Hair follicle dermal papilla cell (primary cell): ENCODE data around the gene SRP68. TPM values are rescaled to one million over a fixed set of nuclear protein-coding genes. Genes with fewer than 3 reads are reported as not detected.

Source experiments
- small RNA-seq: library from RNA; depleted of rRNA; stranded (forward); fragments of <200 nt; gene quantifications from one replicate; pipeline ENCODE3, GENCODE V24; 2012
- total RNA-seq: library from RNA; depleted of rRNA; stranded (reverse); fragments of >200 nt; gene quantifications from 2 replicates; pipeline ENCODE4 v1.2.3, GENCODE V29; 2012

Gene SRP68
- 29.2 and 31.0 TPM in 2 replicates for total RNA-seq

DNA sequence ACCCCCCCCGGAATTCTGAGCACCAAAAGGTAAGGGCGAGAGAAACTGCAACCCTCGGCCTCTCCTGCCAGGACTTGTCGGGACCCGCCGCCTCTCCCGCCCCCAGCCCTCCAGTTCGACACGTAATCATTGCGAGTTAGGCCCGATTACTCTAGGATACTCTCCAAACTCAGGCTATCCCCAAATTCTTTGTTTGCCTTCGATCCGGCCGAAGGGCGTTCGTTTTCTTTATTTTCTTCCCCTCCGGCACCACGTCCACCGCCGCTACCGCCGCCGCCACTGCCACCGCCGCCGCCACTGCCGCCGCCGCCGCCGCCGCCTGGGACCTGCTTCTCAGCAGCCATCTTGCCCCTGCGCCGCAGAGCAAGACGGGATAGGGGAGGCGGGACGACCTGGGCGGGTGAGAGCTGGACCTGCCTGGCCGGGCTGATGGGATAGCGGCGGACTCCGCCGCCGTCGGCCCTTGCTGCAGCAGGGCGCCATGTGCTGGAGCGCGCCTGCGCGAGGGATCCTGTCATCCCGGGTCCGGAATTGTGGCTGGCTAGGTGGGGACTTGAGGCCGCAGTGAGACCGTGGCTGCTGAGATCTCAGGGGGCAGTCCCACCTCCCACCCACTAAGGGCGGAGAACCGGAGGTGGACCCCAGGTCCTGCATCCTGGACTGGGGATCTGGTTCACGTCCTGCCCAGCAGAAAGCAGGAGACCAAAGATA lies at the start of gene SRP68:
TSS of gene SRP68 (minus strand) at position 370 of the 711 bp plus-strand sequence. CDS start at position 344, 26 bp downstream.

DNA sequence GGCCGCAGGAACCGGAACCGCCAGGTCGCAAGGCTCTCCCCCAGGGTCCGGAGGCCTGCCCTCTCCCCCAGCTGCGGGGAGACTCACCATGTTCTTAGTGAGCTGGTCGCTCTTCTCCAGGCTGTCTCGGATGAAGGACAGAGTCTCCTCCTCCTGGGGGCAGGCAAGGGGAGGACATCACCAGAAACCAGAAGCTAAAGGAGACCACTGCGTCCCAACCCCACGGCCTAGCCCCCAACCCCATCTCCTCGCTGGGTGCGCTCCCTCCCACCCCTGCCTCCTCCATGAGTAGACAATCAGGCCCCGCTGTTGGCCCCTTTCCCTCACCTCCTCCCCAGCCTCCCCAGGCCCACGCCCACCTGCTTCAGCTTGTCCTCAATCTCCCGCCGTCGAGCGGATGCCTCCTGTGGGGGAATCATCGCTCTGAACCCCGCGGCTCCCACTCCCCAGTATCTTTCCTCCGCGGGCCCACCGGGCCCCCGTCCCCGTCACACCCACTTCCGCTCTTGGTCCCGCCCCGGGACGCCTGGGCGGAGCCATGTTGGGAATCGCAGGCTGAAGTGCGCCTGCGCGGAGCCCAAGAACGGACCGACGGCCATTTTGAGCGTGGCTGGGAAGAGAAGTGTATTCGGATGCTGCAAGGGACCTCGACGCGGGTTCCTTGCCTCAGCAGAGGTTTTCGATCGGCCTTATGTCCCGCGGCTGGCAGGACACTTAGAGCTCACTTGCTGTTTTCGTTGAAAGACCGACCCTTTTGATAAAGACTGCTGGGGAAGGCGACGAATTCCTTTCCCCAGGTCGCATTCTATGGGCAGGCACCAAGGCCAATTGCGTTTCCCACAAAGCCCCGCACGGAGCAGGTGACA lies 31.2 kb upstream of the SRP68 start, which contains the start of gene EXOC7:
TSS of gene EXOC7 (minus strand) at position 514 of the 866 bp plus-strand sequence. CDS start at position 419, 95 bp downstream.

DNA sequence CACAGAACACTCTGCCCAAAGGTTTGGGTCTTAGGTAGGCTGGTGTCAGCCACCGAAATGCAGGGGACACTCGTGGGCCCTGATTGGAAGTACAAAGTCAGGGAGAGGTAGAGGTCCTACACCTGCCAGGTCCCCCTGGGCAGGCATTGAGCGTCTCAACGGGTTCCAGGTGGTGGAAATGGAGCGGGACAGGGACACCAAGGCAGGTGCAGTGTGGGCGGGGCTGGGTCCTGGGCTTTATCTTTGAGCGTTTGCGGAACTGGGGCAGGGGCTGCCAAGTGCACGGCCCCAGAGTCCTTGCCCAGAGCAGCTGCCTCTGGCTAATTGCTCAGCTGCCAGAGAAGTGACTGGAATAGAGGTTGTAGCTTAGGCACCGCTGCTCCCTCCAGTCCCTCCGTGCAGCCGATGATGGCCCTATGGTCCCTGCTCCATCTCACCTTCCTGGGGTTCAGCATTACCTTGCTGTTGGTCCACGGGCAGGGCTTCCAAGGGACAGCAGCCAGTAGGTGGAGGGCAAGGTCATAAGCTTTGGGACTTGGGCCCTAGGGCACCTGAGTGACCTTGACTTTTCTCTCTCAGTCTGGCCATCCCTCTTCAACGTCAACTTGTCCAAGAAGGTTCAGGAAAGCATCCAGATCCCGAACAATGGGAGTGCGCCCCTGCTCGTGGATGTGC lies 6.7 kb upstream of the SRP68 start, which contains the start of gene ZACN:
TSS of gene ZACN (plus strand) at position 323 of the 675 bp plus-strand sequence. CDS start at position 406, 83 bp downstream.

DNA sequence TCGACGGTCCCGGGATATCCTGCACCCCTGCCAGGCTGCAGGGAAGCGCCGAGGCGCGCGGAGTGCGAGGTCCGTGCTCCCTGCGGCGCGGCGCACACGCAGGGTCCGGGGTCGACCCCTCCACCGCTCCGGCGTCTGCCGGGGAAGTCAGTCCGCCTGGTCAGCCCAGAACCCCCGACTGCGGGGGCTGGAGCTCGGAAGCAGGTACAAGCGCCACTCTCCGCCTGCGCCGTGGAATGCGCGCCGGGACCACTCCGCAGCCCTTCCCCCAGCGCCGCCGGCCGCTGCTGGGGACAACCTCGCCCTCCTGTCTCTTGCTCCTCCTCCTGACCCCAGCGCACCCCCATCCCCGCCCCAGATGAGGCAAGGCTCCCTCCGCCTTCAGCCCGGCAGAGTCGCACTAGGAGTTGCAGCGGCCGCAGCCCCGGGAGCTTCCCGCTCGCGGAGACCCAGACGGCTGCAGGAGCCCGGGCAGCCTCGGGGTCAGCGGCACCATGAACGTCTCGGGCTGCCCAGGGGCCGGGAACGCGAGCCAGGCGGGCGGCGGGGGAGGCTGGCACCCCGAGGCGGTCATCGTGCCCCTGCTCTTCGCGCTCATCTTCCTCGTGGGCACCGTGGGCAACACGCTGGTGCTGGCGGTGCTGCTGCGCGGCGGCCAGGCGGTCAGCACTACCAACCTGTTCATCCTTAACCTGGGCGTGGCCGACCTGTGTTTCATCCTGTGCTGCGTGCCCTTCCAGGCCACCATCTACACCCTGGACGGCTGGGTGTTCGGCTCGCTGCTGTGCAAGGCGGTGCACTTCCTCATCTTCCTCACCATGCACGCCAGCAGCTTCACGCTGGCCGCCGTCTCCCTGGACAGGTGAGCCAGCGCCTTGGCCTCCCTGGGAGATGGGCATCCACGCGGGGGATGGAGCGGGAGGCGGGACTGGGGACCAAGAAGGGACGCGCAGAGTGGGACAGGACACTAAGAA lies 2.4 kb upstream of the SRP68 start, which contains the start of gene GALR2:
TSS of gene GALR2 (plus strand) at position 392 of the 974 bp plus-strand sequence. CDS start at position 495, 103 bp downstream.

DNA sequence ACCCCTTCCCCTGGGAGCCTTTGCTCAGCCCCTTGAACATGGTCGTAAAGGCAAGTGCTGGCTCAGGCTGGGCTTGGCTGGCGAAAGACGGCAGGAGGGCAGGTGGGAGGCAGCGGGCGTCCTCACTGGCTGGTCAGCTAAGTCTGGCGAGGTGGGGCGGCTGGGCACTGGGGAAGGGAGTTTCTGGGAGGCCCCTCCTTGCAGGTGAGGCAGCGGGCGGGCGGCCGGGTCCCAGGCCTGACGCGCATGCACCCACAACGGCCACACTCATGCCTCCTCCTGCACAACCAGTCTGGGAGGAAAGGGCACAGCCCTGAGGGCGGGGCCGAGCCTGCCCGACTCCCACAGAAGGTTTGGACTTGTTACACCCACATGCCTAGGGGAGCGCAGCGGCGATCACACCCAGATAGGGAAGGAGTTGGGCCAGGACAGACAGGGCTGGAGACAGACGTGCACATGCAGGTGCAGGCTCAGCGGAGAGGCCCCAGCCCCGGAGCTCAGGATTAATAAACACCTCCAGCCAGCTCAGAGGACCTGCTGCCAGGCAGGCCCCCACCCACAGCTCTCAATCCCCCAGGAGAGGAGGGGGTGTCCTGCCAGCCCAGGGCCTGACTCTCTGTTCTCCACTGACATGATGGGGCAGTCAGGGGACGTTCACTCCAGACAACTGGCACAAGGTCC lies 45.0 kb downstream of the SRP68 start, which contains the start of gene EVPL:
TSS of gene EVPL (minus strand) at position 148 of the 681 bp plus-strand sequence. CDS start at position 40, 108 bp downstream.

DNA sequence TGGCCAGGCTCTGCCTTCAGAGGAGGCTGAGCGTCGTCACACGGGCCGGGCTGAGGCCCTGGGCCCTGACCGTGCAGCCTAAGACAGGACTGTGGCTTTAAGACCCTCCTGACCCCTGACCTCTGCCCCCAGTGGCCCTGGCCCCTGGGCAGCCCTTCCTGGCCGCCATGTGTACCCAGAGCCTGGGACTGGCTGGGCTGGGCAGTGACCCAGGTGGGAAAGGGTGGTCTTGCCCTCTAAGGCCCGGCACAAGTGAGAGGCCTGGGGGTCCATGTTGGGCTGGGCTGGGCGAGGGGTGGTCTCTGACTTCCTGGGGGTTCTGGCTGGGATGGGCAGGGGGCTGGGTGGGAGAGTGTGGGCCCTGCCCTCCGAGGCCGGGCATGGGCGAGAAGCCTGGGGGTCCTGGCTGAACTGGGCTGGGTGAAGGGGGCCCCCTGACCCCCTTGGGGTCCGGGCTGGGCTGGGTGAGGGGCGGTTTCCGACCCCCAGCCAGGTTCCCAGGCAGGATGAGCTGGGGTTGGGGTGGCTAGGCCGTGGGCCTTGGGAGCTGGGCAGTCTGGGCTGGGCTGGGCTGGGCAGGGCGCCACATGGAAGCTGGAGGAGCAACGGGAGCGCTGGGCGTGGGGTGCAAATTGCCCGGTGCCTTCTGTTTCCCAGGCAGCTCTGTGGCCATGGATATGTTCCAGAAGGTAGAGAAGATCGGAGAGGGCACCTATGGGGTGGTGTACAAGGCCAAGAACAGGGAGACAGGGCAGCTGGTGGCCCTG lies 71.4 kb downstream of the SRP68 start, which contains the start of gene CDK3:
TSS of gene CDK3 (plus strand) at position 101 of the 767 bp plus-strand sequence. CDS start at position 672, 571 bp downstream.

Small RNAs within 50 kb of the gene (small RNA-seq; reads per million reads assigned to genes)
- gene MIR6868, result not detected

Other genes with a start within 250 kb of the SRP68 start
- 0.97 and 1.2 TPM in 2 replicates for gene UNC13D, start 228.1 kb downstream of the SRP68 start, total RNA-seq
- 26.8 and 28.2 TPM in 2 replicates for gene WBP2, start 217.2 kb downstream of the SRP68 start, total RNA-seq
- 35.9 and 40.7 TPM in 2 replicates for gene TRIM47, start 193.9 kb downstream of the SRP68 start, total RNA-seq
- gene TRIM65, start 175.6 kb downstream of the SRP68 start, total RNA-seq, result 33.2 and 39.1 TPM in 2 replicates
- 28.7 and 30.1 TPM in 2 replicates for gene MRPL38, start 167.6 kb downstream of the SRP68 start, total RNA-seq
- gene FBF1, start 131.5 kb downstream of the SRP68 start, total RNA-seq, result 7.8 and 10.7 TPM in 2 replicates
- gene ACOX1, start 93.4 kb downstream of the SRP68 start, total RNA-seq, result 67.9 and 72.0 TPM in 2 replicates
- gene TEN1, start 93.3 kb downstream of the SRP68 start, total RNA-seq, result 22.9 and 27.3 TPM in 2 replicates
- 0.97 and 1.7 TPM in 2 replicates for gene CDK3, start 71.7 kb downstream of the SRP68 start, total RNA-seq
- under 0.01 TPM in 1 of 2 replicates, not detected in the other for gene EVPL, start 45.2 kb downstream of the SRP68 start, total RNA-seq
- gene GALR2, start 2.3 kb upstream of the SRP68 start, total RNA-seq, result not detected in 2 replicates
- gene ZACN, start 6.7 kb upstream of the SRP68 start, total RNA-seq, result not detected in 2 replicates
- gene EXOC7, start 31.3 kb upstream of the SRP68 start, total RNA-seq, result 127 and 129 TPM in 2 replicates
- gene FOXJ1, start 68.7 kb upstream of the SRP68 start, total RNA-seq, result not detected in 2 replicates
- gene RNF157, start 168.0 kb upstream of the SRP68 start, total RNA-seq, result 6.4 and 8.0 TPM in 2 replicates
- gene UBALD2, start 192.8 kb upstream of the SRP68 start, total RNA-seq, result 3.4 and 4.7 TPM in 2 replicates
- gene QRICH2, start 235.8 kb upstream of the SRP68 start, total RNA-seq, result 1.8 and 3.9 TPM in 2 replicates